ENCODE data around the gene LIF.

DNA sequence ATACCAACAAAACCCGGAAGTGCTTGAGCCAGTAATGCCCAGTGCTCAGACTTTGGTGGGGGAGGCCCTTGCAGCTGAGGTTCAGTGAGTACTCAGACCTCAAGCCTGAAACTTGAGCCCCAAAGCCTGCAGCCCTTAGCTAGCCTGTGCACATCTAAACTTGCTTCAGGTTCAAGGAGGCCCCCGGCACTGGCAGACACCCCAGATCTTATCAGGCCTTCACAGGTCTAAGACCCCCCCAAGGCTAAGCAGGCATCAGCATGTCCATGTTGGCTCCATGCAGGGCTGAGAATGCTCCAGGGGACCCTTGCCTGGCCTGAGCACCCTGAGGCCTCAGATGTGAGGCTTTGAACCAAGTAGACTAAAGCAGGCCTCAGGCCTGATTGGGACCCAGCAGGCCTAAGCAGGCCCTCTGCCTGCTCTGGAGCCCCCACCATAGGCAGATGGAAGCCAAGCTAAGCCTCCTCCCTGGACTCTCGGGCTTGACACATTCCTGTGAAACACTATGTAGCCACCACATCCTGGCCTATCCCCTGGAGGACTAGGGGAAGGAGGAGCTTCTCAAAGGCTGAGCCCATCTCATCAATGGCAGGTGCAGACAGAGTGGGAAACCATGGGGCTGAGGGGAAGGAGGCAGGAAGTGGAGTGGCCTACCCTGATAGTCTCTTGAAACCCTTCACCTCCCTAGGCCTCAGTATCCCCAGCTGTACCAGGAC lies 43.9 kb upstream of the LIF start:
- TF ChIP-seq, protein P1, sequence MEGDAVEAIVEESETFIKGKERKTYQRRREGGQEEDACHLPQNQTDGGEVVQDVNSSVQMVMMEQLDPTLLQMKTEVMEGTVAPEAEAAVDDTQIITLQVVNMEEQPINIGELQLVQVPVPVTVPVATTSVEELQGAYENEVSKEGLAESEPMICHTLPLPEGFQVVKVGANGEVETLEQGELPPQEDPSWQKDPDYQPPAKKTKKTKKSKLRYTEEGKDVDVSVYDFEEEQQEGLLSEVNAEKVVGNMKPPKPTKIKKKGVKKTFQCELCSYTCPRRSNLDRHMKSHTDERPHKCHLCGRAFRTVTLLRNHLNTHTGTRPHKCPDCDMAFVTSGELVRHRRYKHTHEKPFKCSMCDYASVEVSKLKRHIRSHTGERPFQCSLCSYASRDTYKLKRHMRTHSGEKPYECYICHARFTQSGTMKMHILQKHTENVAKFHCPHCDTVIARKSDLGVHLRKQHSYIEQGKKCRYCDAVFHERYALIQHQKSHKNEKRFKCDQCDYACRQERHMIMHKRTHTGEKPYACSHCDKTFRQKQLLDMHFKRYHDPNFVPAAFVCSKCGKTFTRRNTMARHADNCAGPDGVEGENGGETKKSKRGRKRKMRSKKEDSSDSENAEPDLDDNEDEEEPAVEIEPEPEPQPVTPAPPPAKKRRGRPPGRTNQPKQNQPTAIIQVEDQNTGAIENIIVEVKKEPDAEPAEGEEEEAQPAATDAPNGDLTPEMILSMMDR (conservative IDR thresholded peaks at IDR 0.05; ENCODE audit: low read length): no peak
- TF ChIP-seq EZH2phosphoT487 (IDR thresholded peaks at IDR 0.05; ENCODE audit: borderline replicate concordance, low read depth, low read length): no peak

Measured in OCI-LY7 (cell line).